HCEC 1CT (cell line): ENCODE measurements around the gene BPNT1.
"Not testable (repeated sequence)": the region's sequence is repeated elsewhere in the genome, so short reads cannot be mapped to it uniquely, and the experiment has no call there.

Experiments used
- DNase-seq: peaks from one replicate; pipeline ENCODE4 v3.0.0-alpha.2; 2017

Gene BPNT1

DNA sequence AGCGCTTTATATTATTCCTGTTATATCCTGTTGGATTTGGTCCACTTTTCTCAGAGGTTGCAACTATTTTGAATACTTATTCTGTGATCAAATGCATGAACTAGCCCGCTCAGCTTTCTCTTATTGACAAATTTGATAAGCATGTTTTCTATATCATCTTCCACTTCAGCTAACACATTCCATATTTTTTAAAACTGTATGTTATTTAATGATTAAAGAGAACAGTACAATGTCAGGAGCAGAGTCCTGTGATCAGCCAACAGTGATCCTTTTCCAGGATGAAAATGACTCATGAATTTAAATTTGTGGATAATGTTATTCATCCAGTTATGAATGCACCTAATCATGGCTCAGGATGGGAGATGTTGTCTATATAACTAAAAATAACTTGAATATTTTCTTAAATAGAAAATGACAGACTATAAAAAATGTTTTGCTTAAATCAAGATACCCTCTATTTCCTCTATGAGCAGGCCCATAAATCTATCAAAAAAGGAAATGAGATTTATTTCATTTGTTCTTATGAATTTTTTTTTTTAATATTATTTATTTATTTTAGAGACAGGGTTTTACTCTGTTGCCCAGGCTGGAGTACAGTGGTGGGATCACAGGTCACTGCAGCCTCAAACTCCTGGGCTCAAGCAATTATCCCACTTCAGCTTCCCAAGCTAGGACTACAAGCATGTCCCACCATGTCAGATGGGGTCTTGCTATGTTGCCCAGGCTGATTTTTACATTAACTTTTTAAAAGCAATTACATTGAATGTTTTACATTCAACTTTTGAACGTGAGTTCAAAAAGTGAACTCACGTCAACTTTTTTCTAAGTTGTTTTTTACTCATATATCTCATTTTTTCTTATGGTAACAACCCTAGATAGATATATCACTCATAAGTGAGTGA is 12.5 kb downstream of the BPNT1 start:
- peak; percentile 4 for DNase-seq

- peak; percentile 63 for DNase-seq
Observed at GRCh38 chr1:220067269-220068204, 22.1 kb downstream of the BPNT1 start.

GRCh38 chr1:220062629-220063028 is 27.0 kb downstream of the BPNT1 start:
- no peak for DNase-seq

GRCh38 chr1:220060876-220061275 is 28.7 kb downstream of the BPNT1 start:
- DNase-seq = no peak

DNA sequence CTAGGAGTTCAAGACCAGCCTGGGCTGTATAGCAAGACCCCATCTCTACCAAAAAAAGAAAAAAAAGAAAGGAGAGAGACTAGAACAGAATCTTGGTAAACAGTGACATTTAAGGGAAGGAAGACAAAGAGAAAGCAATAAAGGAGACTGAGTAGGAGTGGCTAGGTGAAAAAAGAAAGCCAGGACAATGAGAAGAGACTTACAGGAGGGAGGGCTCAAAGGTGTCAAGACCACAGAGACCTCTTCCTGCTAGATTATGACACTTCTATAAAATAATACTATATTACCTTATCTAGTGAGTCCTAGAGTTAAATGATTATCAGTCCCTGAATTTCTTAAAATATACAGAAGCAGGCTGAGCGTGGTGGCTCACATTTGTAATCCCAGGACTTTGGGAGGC is 33.2 kb downstream of the BPNT1 start:
- no peak for DNase-seq

GRCh38 chr1:220046052-220046930 is 43.3 kb downstream of the BPNT1 start, which contains the start of gene EPRS1:
EPRS1 (minus strand) TSS chr1:220046505; CDS start chr1:220046388, 117 bp downstream.
- DNase-seq = peak; percentile 99

DNA sequence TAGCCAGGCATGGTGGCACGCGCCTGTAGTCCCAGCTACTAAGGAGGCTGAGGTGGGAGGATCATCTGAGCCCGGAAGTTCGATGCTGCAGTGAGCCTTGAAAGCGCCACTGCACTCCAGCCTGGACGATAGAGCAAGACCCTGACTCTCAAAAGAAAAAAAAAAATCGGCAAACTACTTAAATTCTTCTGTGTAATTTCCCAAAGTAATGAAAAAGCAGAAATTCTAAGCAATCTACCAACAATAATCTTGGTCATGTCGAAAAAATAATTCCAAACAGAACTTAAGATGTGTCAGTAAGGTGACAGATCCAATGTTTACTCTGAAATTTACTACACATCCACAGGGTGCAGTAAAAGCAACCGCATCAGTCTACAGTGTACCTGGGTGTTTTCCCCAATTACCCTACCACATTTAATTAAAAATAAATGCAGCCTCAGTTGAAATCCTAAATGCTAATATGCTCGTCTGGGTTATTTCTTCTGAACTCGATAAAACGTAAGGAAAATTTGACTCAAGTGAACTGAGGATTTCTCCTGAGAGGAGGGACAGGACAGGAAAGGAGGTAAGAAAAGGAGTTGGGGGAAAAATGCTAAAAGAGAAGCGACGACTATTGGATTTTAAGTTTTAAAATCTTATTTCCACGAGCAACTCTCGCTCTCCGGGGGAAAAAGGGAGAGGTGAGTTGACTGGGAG is 44.1 kb downstream of the BPNT1 start:
- no peak for DNase-seq

GRCh38 chr1:220044678-220045355 is 44.8 kb downstream of the BPNT1 start:
- no peak for DNase-seq

- no peak for DNase-seq
Observed at GRCh38 chr1:220043646-220044045, 45.9 kb downstream of the BPNT1 start.

DNA sequence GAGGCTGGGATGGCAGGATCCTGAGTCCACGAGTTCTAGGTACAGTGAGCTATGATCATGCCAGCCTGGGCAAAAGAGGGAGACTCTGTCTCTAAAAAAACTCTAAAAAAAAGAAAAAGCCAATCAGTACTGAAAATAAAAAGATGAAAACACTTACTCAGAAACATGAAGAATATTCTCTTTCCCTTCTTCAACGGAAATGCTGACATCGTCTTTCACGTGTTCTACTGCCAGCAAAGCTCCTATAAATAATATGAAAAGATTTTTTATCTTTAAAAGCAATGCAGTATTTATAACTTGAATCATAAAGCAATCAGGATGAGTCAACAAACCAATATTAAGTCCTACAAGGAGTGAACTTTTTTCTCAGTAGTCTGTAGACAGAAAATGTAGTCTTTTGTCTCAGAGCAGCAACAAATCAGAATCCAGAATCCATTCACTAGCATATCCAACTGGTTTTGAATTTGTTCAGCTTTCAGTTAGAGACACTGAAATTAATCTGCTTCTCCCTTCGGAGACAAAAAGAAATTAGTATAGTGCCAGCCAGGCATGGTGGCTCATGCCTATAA is 49.5 kb downstream of the BPNT1 start:
- DNase-seq = no peak

- no peak for DNase-seq
Observed at GRCh38 chr1:220038640-220039039, 50.9 kb downstream of the BPNT1 start.

DNA sequence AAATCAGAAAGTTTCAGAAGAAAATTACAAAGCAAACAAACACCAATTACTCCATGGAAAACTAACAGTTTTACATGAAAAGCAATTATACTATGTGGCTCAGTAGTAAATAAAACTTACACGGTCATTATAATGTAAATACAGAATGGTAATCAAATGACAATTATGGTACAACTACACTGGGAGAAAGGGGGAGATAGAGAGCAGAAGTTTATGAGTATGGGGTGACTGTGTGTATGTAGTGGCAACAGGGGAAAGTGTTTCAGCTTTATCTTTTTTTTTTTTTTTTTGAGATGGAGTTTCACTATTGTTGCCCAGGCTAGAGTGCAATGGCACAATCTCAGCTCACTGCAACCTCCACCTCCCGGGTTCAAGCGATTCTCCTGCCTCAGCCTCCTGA is 51.8 kb downstream of the BPNT1 start:
- DNase-seq = not testable (repeated sequence)

- no peak for DNase-seq
Observed at GRCh38 chr1:220032911-220033310, 56.7 kb downstream of the BPNT1 start.

DNA sequence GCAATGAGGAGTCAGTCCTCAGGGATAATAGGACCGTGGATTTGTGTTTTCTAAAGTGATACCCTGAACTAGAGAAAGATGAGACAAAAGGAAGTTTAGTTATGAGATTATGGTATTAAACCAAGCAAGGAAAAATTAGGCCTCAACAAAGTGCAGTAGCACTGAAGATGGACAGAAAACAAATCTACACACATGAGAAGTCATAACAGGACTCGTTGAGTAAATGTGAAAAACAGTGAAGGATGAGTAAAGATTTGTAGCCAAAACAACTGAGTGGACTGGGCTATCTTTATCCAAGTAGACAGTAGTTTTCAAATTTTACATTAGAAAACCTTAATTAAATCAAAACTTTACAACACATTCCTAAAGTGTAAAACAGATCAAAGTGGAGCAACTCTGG is 58.3 kb downstream of the BPNT1 start:
- DNase-seq = no peak

GRCh38 chr1:220028346-220028895 is 61.2 kb downstream of the BPNT1 start:
- DNase-seq = no peak

DNA sequence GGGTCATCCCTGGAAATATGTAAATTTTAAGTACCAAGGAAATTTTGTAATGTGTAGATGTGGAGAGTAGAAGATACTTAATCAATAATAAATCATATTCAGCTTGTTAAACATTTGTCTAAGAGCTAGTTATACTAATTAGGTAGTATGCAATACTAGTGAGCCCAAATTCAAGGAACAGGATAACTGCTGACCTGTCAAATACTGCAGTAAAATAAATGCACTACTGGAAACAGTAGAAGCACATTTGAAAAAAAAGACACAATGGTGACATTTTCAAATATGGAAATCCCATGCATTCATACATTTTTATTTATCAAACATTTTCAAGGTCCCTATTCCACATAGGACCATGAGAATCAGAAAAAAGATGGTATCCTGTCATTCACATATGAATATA is 70.5 kb downstream of the BPNT1 start:
- DNase-seq = no peak

DNA sequence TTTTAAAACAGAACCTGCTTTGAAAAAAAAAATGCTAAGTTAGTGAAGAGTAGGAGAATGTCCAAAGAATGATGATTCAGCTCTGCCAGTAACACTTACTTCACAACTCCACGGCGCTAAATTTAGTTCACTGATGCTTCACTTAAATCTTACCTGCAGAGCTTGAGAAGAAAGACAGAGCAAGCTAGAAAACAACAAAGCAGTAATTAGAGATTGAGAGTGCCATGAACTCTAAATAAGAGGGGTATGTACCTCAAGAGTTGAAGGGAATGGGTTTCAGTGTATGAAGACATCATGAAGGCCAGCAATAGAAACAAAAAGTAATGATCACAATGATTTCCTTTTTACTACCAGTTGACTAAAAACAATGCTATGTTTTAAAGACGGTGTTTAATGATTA is 76.1 kb downstream of the BPNT1 start:
- DNase-seq = peak; percentile 31

GRCh38 chr1:220012259-220012658 is 77.3 kb downstream of the BPNT1 start:
- DNase-seq = peak; percentile 36

- peak; percentile 26 for DNase-seq
Observed at GRCh38 chr1:220011620-220012019, 78.0 kb downstream of the BPNT1 start.
